ENCODE results near the gene PGM3.

GRCh38 chr6:83168556-83168955, 24.5 kb downstream of the PGM3 start:
- TF ChIP-seq CTCF (conservative IDR thresholded peaks at IDR 0.05; ENCODE audit: low read depth, low read length) (no peak), EZH2 (IDR thresholded peaks at IDR 0.05; ENCODE audit: borderline replicate concordance, low read depth, low read length, poor library complexity, severe bottlenecking) (no peak)

All from A673 (cell line).